ENCODE results near the gene ADRM1.

The ADRM1 gene

GRCh38 chr20:62312662-62312977 lies 9.8 kb downstream of the ADRM1 start:
- no peak for DNase-seq

- DNase-seq, result no peak
These were observed 10.2 kb downstream of the ADRM1 start for GRCh38 chr20:62313021-62313420.

GRCh38 chr20:62313460-62314338 lies 10.9 kb downstream of the ADRM1 start:
- no peak for DNase-seq

GRCh38 chr20:62314339-62314638 lies 11.5 kb downstream of the ADRM1 start:
- DNase-seq, result no peak

GRCh38 chr20:62314711-62315302 lies 12.0 kb downstream of the ADRM1 start:
- no peak for DNase-seq

- no peak for DNase-seq
These were observed 13.0 kb downstream of the ADRM1 start for GRCh38 chr20:62315773-62316172.

GRCh38 chr20:62316331-62317166 lies 13.8 kb downstream of the ADRM1 start:
- no peak for DNase-seq

- no peak for DNase-seq
These were observed 14.4 kb downstream of the ADRM1 start for GRCh38 chr20:62317167-62317655.

- no peak for DNase-seq
These were observed 15.9 kb downstream of the ADRM1 start for GRCh38 chr20:62318400-62319345.

- no peak for DNase-seq
These were observed 16.6 kb downstream of the ADRM1 start for GRCh38 chr20:62319346-62319909.

GRCh38 chr20:62320581-62321354 lies 18.0 kb downstream of the ADRM1 start:
- DNase-seq, result no peak

GRCh38 chr20:62321521-62321948 lies 18.7 kb downstream of the ADRM1 start:
- DNase-seq, result no peak

GRCh38 chr20:62321975-62322374 lies 19.2 kb downstream of the ADRM1 start:
- no peak for DNase-seq

GRCh38 chr20:62322492-62323041 lies 19.8 kb downstream of the ADRM1 start:
- no peak for DNase-seq

- no peak for DNase-seq
These were observed 20.6 kb downstream of the ADRM1 start for GRCh38 chr20:62323146-62323979.

GRCh38 chr20:62323980-62324906 lies 21.4 kb downstream of the ADRM1 start:
- no peak for DNase-seq

- no peak for DNase-seq
These were observed 22.5 kb downstream of the ADRM1 start for GRCh38 chr20:62325172-62325905.

GRCh38 chr20:62326559-62326958 lies 23.8 kb downstream of the ADRM1 start:
- DNase-seq, result no peak
